HG03039 (cell line): ENCODE measurements around the gene ANK3.
"Not testable (repeated sequence)": the region's sequence is repeated elsewhere in the genome, so short reads cannot be mapped to it uniquely, and the experiment has no call there.

ENCODE experiments used
- ATAC-seq: cut with Tn5 transposase; IDR thresholded peaks from one replicate; pipeline ENCODE4 v1.9.1; 2021; ENCODE audit warnings: mild to moderate bottlenecking, moderate library complexity; ENCODE audit not compliant: unreplicated experiment

Gene ANK3

DNA sequence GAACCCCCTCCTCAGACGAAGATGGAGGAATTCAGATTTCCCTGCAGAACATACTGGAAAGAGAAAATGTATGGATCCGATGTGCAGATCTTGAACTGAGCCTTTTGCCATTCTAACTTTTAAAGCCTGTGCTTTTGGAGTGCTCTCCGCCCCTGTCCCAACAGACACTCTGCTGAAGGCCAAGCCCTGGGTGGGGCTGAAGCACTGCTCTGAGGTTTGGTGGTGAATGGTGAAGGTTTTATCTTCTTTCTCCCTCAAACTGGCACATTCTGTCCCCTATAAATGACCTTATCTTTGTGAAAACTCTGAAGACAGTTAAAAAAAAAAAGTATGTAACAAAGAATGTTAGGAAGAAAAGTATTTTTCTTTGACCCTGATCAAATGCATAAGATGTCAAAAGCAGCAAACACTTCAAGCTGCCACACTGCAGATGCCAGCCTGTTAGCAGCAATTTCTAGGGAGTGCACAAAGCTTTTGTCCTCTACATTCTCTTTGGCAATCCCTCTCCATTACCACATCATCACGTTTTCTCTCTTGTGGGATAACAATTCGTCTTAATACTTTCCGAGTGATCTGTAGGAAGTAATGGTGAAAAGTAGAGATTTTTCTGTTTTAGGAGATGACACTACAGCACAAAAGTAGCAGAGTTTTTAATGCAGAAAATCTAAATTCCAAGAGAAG is 346.0 kb downstream of the ANK3 start:
- ATAC-seq: no peak

DNA sequence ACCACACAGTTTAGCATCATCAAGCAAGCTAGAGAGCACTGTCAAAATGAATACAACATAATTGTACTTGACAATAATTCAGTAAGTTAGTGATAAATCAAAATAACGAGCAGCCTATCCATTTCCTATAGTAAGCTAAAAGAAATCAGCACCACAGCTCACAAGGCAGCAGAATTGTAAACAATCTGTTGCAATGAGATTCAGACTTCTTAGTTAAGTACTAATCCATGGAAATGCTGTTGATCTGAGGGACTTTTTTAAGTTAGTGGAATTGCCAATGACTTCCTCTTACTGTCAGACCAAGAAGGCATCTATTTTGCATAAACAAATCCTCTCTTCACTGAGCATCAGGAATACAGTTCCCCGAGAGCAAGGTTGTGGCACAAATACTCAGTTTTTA is 346.8 kb downstream of the ANK3 start:
- no peak for ATAC-seq

DNA sequence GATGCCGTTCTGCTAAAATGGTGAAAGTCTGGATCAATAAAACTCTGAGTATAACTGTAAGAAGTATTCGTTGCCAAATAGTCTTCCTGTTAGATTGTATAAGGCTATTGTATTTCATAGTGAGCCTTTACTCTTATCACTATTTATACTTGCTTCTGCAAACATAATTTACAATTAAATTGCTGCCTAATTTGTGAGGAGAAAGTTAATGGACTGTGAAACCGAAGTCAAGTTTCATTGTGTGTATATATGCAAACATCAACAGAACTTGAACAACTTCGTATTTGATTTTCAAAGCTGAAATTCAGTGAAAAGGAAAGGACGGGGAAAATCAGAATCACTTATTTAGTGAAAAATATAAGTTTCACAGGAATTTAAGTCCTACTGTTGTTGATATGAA is 347.4 kb downstream of the ANK3 start:
- no peak for ATAC-seq

DNA sequence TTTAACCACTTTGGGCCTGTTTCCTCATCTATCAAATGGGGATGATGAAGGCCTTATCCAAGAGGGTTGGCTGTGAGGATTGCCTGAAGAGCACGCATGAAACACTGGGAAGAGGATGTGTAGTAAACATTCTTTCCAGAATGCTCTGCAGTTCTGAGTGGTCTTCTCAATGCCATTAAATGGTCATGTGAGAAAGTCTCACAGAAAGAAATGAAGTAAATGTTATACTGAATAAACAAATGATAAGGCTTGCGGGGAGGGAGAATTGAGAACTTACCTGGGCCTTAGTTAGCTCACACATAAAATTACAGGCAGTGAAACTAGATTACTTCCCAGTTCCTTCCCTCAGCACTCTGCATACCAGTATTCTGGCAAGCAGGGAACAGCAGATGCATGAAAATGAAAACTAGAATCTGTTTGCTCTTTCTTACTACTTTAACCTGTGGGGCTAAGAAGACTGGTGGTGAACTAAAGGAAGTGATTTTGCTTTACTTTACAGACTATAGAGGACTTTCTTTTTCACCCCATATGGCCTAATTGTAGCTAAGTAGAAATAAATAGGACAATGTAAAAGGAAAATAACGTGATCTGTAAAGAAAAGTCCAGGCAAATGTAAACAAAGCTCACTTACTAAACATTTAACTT is 348.1 kb downstream of the ANK3 start:
- no peak for ATAC-seq

DNA sequence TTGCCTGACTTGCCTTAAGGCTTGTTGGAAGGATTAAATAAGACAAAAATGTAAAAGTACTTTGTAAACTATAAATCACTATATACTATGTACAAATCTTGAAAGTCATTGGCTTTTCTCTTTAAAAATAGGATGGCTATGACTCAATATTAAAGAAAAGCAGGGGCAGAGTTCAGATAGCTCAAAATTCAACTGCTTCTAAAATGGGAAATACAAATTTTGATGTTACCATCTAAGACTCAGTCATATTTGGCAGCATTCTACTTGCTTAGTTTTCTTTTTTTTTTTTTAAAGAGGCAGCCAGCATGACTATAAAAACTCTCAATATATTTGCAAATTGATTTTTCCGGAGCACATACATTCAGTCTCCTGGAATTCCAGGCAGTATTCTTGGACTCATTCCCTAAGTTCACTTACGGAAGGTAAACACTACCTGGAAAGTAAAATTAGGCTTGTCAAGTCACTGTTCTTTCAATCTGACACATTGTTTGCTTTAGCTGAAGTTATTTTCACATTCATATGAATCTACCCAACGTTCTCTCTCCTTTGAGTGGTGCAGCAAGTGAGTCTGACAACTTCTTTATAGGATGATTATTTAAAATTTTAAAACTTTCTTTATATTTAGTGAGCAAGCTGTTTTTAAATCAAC is 349.5 kb downstream of the ANK3 start:
- no peak for ATAC-seq

DNA sequence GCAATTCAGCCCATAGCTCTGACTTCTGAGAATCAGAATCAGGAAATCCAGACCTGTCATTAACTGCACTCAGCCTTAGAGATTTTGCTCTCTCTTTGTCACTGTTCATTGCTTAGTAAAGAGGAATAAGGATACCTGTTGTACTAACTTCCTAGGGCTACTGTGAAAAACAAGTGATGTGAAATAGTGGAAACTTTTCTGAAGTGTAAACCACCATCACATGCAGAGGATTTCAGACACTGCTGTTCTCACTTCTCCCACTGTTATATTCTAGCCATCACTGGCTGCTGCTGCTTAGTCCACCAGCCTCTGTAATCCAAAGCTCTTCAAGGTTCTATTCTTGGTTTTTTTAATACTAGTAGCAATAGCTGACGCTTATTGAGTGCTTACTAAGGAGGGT is 353.7 kb downstream of the ANK3 start:
- no peak for ATAC-seq

DNA sequence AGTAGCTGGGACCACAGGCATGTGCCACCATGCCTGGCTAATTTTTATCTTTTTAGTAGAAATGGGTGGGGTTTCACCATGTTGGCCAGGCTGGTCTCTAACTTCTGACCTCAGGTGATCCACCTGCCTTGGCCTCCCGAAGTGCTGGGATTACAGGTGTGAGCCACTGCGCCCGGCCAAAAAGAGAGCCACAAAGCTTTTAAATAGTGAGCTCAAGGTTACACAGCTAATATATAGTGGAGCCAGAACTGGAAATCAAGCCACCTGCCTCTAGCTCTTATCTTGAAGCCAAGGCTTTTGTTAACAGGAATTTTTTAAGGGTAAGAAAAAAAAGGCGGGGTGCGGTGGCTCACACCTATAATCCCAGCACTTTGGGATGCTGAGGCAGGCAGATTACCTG is 354.3 kb downstream of the ANK3 start:
- not testable (repeated sequence) for ATAC-seq

DNA sequence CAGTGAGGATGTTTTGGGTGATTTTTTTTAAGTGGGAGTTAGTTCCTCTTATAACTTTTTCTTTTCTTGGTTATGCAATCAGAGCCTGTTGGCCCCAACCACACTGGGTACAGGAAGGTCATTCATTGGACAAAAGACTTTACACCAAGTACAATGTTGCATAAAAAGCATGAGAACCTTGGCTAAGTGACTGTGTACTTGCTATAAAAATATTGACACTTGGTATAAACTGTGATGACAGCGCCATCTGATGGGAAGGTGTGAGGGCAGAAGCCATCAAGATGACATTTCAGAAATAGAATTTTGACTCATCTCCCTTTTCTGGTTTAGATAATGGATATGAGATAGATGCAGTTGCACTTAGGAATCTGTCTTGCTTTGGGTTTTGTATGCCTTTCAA is 357.0 kb downstream of the ANK3 start:
- peak; percentile 51 for ATAC-seq

DNA sequence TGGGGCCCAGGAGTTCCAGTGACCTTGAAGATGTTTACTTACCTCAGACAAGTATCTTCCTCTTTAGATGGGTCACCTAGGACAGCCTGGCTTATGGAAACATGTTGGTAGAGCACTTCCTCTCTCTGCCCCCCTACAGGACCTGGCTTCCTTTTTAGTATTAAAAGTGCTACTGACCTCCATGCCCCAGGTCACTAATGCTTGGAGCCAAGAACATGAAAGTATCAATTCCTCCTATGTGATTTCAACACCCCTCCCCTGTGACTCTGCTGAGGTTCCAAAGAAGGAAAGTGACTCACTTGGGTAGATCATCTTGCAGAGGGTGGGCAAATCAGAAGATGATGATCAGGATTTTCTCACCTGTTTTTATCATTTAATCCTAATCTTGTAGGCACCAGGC is 358.0 kb downstream of the ANK3 start:
- no peak for ATAC-seq

DNA sequence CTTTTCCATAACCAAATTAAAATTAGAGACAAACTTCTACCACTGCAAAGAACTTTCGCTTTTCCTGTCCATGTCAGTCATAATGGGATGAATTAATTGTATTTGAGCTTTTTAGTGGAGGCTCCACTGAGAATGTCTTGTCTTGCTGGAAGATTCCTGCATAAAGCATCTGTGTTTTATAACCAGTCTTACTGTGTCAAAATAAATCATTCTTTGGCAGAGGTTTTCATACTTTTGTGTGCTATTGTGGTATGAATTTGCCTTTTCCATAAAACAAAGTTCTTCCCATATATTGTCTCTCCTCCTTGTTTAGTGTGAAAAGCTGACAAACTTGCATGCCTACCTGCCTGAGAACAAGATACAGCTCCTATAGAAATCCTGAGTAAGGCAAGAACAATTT is 358.5 kb downstream of the ANK3 start:
- no peak for ATAC-seq

DNA sequence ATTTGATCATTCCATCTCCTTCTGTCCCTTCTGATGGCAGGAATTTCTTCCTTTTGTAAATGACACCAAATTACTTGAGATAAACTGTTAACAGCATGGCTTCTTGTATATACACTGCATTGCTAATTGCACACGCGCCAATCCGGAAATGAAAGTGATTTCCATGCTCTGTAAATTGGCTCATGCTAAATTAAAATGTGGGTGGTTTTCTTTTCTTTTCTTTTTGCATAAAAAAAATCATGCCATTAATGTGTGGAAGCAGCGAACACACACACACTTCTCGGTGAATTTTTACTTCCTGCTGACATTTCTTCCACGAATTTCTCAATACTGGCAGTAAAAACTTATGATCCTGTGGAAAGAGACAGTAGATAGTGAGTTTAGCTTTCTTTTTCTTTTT is 360.2 kb downstream of the ANK3 start:
- no peak for ATAC-seq

DNA sequence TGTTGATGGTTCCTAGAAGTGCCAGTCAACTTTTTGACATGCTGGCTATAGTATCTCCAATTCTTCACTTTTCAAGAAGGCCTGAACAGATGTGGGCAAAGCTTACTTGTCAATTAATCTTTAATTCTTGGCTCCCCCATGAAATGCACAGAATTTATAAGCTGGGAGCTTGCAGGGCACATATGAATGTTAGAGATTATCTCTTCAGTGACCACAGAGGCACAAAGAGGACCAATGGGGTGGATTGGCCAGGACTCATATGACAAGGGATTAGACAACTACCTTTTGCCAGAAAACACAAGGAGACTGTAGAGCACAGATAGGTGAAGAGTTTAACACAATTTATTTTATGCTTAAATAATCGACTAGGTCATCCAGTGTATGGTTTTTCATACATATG is 361.6 kb downstream of the ANK3 start:
- ATAC-seq: no peak

DNA sequence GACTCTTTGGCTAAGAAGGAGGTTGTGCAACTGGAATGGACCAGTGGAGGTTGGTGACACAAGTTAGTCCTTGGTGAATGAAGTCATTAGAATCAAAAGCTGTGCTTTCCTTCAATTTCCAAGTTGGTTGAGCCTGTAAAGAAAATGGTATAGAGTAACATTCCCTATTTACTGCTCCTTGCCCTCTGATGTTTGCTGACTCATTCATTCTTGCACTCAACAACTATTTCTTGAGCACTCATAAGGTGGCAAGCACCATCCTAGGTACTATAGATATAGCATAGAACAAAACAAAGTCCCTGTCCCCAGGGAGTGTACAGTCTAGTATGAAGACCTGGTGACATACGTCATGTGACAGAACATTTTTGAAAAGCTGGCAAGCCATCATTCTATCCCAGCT is 364.4 kb downstream of the ANK3 start:
- no peak for ATAC-seq

DNA sequence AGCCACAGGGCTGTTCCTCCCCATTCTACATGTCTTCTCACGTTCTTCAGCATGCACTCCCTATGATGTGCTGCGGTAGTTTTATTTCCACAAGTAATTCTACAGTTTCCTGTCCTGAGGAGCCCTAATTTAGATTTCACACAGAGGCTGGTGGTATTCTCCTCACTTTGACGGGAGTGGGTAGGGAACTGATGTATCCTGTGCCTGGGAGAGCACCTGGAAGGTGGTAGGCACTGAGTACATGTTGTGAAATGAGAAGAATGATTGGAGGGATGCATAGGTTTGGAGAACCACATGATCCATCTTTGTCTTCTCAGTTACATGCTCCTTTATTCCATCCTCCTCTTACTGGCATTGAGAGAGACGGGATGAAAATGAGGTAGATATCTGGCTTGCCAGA is 365.2 kb downstream of the ANK3 start:
- ATAC-seq: no peak

DNA sequence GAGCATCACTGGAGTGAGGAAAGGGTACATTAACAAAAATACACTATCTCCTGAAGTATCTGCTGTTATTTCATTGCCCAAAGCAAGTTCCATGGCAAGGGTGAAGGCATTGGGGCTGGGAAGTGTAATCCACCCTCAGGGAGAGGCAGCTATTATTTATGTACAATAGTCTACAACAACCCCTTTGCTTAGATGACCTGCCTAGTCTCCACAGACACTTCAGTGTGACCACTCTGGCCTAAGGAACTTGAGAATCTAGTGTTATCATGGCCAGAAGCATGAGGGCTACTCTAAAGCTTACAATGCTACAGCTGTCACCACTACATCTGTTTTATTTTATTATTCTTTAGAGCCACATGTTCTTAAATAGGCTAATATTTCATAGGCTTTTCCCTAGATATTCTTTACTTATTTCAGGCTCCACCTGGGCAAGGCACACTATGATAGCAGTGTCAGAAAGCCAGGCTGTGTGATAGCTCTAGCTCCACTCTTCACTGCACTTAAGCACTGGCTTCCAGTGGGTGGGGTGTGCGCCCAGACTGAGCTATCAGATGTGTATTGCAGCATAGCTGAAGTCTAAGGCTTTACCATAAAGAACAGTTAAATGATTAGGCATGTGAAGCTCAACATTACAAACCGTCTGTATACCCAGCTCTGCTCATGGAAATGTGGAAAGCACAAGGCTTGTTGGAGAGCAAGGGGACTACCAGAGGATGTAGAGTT is 366.4 kb downstream of the ANK3 start:
- ATAC-seq: no peak

DNA sequence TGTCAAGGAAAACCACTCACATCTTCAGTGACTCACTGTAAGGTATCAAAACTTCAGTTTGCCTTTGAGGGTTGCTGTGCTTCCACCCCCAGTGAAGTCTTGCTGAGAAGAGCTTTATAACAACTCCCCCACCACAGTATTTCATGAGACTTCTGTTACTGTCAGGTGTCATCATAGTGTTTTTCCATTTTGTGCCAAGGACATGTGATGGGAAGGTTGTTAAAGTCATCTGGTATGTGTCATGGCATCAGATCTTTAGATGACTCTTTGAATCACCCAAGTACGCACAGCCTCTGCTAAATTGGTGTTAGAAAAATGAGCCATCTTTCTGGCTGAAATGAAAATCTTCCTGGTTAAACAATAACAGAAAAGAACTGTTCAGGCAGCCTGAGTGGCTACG is 368.3 kb downstream of the ANK3 start:
- ATAC-seq: no peak

DNA sequence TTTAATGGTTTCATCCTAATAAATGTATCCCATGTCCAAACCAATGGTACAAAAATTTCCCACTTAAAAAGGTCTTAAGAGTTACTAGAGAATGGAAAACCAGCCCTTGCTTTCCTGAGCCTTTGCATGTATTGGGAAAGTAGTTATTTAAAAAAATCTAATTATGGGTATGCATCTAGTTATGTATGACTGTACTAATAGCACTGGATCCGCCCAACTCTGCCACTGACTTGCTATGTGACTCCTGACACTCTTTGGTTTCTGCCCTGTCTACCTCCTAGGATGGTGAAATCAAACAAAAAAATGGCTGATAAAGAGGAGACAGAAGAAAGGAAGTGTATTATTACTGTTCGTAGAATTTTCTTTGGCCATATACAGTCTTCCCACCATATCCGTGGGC is 372.9 kb downstream of the ANK3 start:
- no peak for ATAC-seq

DNA sequence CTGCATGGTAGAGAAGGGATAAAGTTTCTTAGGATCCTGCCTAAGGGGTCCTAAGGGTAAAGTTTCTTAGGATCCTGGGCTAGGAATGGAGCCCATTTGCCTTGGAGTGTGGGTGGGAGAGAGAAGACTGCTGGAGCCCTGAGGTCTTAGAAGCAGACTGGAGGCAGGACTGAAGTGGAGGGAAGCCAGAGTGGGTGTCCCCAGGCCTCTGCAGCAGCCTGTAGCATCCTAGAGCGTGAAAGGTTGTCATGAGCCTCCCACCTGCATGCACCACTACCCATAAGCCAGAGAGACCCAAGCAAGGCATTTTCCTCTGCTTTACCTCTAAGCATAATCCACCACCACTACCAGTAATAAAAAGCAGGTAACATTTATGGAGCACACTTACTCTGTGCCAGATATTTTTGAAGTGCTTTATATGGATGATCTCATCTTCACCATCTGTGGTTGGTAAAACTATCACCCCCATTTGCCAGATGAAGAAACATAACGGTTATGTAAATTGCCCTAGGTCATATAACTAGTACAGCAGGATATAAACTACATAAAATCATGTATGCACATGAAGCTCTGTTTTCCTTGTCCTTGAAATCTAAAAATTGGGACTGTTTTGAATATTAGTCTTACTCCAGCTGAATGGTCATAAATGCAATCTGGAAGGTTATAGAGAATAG is 379.8 kb downstream of the ANK3 start:
- no peak for ATAC-seq

DNA sequence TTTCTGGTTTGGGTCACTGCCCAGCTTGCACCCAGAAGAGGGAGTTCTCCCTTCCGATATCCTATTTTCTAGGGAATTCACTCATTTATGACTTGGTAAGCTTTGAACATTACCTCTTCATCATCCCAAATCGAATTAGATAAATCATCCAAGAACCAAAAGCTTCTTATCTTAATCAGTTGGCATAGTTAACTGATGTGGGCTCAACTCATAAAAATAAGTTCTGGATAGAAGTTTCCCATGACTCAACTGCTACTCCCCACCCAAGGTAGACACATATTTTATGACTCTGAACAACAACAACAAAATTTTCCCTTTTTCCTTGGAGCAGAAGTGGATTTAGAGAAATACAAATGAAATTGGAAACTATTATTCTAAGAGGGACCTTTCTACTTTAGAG is 380.4 kb downstream of the ANK3 start:
- no peak for ATAC-seq

DNA sequence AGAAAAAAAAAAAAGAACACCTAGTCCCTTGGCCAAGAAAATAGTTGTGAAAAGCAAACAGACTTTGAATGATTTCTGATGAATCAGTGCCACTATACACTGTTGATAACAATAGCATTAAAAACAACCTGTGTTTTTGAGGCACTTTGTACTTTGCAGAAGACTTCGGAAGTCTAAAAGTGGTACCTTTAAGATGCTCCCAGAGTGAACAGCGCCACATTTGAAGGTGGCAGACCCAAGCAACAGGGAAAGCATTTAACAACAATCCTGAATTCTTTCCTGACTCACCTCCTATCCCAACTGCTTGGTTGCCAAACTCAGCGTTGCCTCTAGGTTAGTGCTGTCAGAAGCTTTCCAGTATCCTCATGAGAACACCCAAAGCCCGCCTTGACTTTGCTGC is 380.9 kb downstream of the ANK3 start:
- no peak for ATAC-seq

DNA sequence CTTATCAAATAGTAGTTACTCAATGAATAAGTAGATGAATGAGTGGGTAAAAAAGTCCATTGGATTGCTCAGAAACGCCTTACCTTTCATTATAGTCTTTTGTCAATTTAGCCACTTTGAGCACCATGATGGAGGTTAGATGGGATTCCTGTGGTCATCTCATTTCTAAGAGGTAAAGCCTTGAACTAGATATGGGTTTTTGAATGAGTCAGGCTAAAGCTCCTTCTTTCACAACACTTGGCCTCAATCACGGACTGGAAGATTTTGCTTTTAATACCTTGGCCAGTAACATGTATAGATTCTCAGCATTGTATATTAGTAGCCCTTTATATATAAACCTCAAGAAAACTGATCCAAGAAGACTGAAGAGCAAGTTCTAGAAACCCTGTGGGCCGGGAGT is 383.6 kb downstream of the ANK3 start:
- no peak for ATAC-seq
